Smooth muscle cell (in vitro differentiated cells): Measurements from ENCODE around the gene PROZ. TPM values are rescaled to one million over a fixed set of nuclear protein-coding genes. Genes with fewer than 3 reads are reported as not detected.

ENCODE experiments used
- DNase-seq: peaks from one replicate; lab custom pipeline; 2025; ENCODE audit not compliant: unreplicated experiment; lab: John Stamatoyannopoulos, UW
- H2AFZ ChIP-seq: fragments of 200-600 bp; sonication (generic); 2 replicates; pipeline ENCODE4 v1.6.0; 2016; ENCODE audit warnings: antibody characterized with exemption, low read depth, mild to moderate bottlenecking
- H3F3A ChIP-seq: fragments of 200-600 bp; sonication (generic); 2 replicates; pipeline ENCODE4 v1.6.0; 2017; ENCODE audit warnings: antibody characterized with exemption, low read depth
- H3K27ac ChIP-seq: fragments of 200-600 bp; sonication (generic); 2 replicates; pipeline ENCODE4 v1.5.1; 2016; ENCODE audit warnings: low read depth, mild to moderate bottlenecking
- H3K27me3 ChIP-seq: fragments of 200-600 bp; sonication (generic); 2 replicates; pipeline ENCODE4 v1.6.1; 2016; ENCODE audit warnings: low read depth, mild to moderate bottlenecking
- H3K36me3 ChIP-seq: fragments of 200-600 bp; sonication (generic); 2 replicates; pipeline ENCODE4 v1.5.1; 2016; ENCODE audit warnings: low read depth
- H3K4me1 ChIP-seq: fragments of 200-600 bp; sonication (generic); 2 replicates; pipeline ENCODE4 v1.5.1; 2016; ENCODE audit warnings: low read depth
- H3K4me2 ChIP-seq: fragments of 200-600 bp; sonication (generic); 2 replicates; pipeline ENCODE4 v1.6.0; 2016; ENCODE audit warnings: mild to moderate bottlenecking
- H3K4me3 ChIP-seq: fragments of 200-600 bp; sonication (generic); 2 replicates; pipeline ENCODE4 v1.5.1; 2016; ENCODE audit warnings: mild to moderate bottlenecking
- H3K79me2 ChIP-seq: fragments of 200-600 bp; sonication (generic); 2 replicates; pipeline ENCODE4 v1.6.0; 2016; ENCODE audit warnings: low read depth, mild to moderate bottlenecking
- H3K9ac ChIP-seq: fragments of 200-600 bp; sonication (generic); 2 replicates; pipeline ENCODE4 v1.6.0; 2016; ENCODE audit warnings: low read depth
- H3K9me3 ChIP-seq: fragments of 200-600 bp; sonication (generic); replicated peaks from 2 replicates; pipeline ENCODE4 v1.5.1; 2016; ENCODE audit warnings: low read depth
- H4K20me1 ChIP-seq: fragments of 200-600 bp; sonication (generic); 2 replicates; pipeline ENCODE4 v1.6.0; 2016; ENCODE audit warnings: low read depth
- CTCF ChIP-seq: fragments of 200-600 bp; sonication (generic); IDR thresholded peaks from 2 replicates; pipeline ENCODE4 v1.5.1; 2017; ENCODE audit warnings: borderline replicate concordance, mild to moderate bottlenecking, antibody characterized with exemption; ENCODE audit not compliant: insufficient read depth, poor library complexity, severe bottlenecking
- WGBS: methylation state at CpG from one replicate; pipeline ENCODE4 v1.1.7; 2016; ENCODE audit warnings: low lambda C conversion rate; 5-methylcytosine and 5-hydroxymethylcytosine counted together
- polyA plus RNA-seq: library from polyadenylated mRNA; unstranded; fragments of >200 nt; fragmentation: Nextera tagmentation; extraction: Ambion mirVana; gene quantifications from 2 replicates; pipeline ENCODE4 v1.2.1, GENCODE V29; 2016
- total RNA-seq: library from RNA; depleted of rRNA; stranded (reverse); fragments of >200 nt; gene quantifications from 2 replicates; pipeline ENCODE4 v1.2.3, GENCODE V29; 2014

Gene PROZ
- total and polyA plus RNA-seq, 2 experiments from 2014 or later: not detected

GRCh38 chr13:113155982-113156655 is 2.3 kb upstream of the PROZ start:
- Histone ChIP-seq H3K27ac (no peak overlapping the region), H3K4me2 (no peak overlapping the region), H3K9ac (no peak overlapping the region), H3K4me1 (peaks cover 12% of the 10 kb centered on the region), H3K36me3 (no peaks in the 10 kb centered on the region), H3K27me3 (no peaks in the 10 kb centered on the region), H3K9me3 (no peaks in the 10 kb centered on the region), H3F3A (peaks cover 5% of the 10 kb centered on the region), H3K4me3 (no peak overlapping the region), H4K20me1 (no peaks in the 10 kb centered on the region), H2AFZ (no peak overlapping the region), H3K79me2 (no peaks in the 10 kb centered on the region)
- WGBS: 95% methylated on average over 9 of the region's 9 CpGs
- TF ChIP-seq CTCF: no peak
- DNase-seq: no peak

GRCh38 chr13:113157206-113157928 is 1.1 kb upstream of the PROZ start:
- H4K20me1 ChIP-seq: no peaks in the 10 kb centered on the region
- no peak for DNase-seq
- H3K4me3 ChIP-seq: no peak overlapping the region
- 81% methylated on average over 12 of the region's 12 CpGs for WGBS
- peaks cover 5% of the 10 kb centered on the region for H3F3A ChIP-seq
- H3K27me3 ChIP-seq: no peaks in the 10 kb centered on the region
- no peak overlapping the region for H3K4me2 ChIP-seq
- no peak overlapping the region for H3K27ac ChIP-seq
- no peak overlapping the region for H2AFZ ChIP-seq
- H3K4me1 ChIP-seq: peaks cover 12% of the 10 kb centered on the region
- no peaks in the 10 kb centered on the region for H3K79me2 ChIP-seq
- no peak for TF ChIP-seq CTCF
- H3K9me3 ChIP-seq: no peaks in the 10 kb centered on the region
- no peaks in the 10 kb centered on the region for H3K36me3 ChIP-seq
- no peak overlapping the region for H3K9ac ChIP-seq

GRCh38 chr13:113158946-113159345 is 498 bp downstream of the PROZ start:
- Histone ChIP-seq H3K79me2 (no peaks in the 10 kb centered on the region), H3K9ac (no peak overlapping the region), H3F3A (no peaks in the 10 kb centered on the region), H3K4me2 (no peak overlapping the region), H3K4me1 (peaks cover 4% of the 10 kb centered on the region), H3K27me3 (peaks cover 8% of the 10 kb centered on the region), H3K27ac (no peak overlapping the region), H3K9me3 (no peaks in the 10 kb centered on the region), H2AFZ (no peak overlapping the region), H4K20me1 (no peaks in the 10 kb centered on the region), H3K4me3 (no peak overlapping the region), H3K36me3 (no peaks in the 10 kb centered on the region)
- no peak for DNase-seq
- WGBS: 83% methylated on average over 4 of the region's 7 CpGs
- TF ChIP-seq CTCF: no peak
